HG02943 (cell line): ENCODE results near the gene SCUBE2.

Experiments used
- ATAC-seq: cut with Tn5 transposase; IDR thresholded peaks from one replicate; pipeline ENCODE4 v1.9.1; 2021; ENCODE audit warnings: mild to moderate bottlenecking, low read depth, moderate library complexity; ENCODE audit not compliant: unreplicated experiment

Gene SCUBE2

GRCh38 chr11:8973121-8973520, 118.3 kb downstream of the SCUBE2 start:
- ATAC-seq = no peak

GRCh38 chr11:8971924-8972316, 119.5 kb downstream of the SCUBE2 start:
- no peak for ATAC-seq

GRCh38 chr11:8971196-8971923, 120.0 kb downstream of the SCUBE2 start:
- no peak for ATAC-seq
